Brain pericyte (primary cell): ENCODE data around the gene FARS2.

Experiments used
- DNase-seq: peaks from one replicate; pipeline ENCODE4 v3.0.0-alpha.2; 2012; ENCODE audit warnings: low read depth, low spot score

The FARS2 gene

DNA sequence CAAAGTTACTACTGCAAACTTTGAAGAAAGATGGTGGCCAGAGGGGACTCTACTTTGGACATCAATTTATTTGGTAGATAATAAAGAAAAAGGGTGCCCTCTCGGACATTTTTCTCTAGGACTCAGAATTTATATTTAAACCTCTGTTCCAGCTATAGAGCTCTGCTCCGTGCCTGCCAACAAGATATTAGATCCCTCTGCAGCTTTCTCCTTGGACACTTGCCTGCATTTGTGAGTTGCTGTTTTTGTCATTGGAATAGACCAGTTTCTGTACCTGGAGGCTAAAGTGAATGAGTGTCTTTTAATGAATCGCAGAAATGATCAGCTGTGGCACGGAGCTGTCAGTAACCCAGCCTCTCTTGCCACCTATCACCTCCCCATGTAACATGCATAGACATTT lies 491.9 kb downstream of the FARS2 start:
- no peak for DNase-seq

DNA sequence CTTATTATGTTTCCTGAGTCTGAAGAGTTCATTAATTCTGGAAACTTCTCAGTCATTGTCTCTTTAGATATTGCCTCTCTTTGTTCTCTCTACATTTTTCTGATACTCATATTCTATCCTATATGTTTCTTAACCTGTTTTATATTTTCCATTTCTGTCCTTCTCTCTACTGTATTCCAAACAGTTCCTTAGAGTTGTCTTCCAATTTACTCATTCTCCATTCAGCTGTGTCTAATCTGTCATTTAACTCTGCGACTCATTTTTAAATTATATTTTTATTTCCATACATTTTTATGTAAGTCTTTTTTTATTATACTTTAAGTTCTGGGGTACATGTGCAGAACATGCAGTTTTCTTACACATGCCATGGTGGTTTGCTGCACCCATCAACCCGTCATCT lies 493.6 kb downstream of the FARS2 start:
- no peak for DNase-seq

DNA sequence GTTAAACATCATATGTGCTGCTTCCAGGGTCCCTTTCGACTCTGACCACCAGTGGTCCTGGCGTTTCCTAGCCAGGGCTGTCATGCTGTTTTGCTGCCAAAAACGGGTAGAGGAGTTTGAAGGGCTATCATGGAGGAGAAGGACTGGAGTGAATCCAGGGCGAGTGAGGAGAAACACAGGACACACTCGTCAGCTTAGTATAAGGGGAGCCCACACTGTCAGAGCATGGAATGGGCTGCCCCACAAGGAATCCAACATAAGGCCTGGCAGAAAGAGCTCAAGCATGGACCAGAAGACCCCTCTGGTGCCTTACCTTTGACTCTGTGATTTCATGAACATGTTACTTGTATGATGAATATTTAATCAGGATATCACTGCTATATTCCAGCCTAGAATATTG lies 498.3 kb downstream of the FARS2 start:
- no peak for DNase-seq

DNA sequence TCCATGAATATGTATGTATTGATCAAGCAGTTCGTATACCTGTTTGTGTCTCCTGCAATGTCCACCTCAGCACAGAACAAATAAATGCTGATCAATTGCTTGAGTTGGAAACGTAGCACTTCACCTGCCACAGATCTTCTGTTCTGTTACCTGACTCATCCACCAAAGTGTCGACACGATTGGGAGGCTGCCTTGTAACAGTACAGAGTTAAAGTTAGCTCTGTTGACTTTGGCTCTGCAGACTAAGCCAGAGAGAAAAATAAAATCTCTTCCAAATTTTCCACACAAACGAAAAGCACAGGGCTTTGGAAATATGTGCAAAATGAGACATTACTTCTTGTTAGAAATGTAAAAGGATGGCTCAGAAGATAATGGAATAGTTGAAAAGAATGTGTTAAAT lies 500.1 kb downstream of the FARS2 start:
- DNase-seq: no peak

DNA sequence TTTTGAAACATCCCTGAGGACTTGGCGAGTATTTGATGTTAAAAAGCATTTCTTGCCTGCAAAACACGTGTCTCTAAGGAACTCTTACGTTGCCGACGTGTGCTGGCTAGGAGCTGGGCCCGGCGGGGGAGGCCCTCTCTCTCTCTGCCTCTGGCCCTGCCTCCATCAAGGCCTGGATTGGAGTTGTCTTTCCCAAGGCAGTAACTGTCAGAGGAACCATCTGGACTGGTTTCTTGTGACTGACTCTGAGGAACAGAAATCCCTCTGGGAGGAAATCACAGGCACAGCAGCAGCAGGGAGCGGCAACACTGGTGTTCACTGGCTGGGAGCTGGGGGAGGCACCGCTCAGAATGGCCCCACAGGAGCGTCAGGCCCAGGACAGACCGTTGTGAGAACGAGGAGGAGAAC lies 501.3 kb downstream of the FARS2 start:
- DNase-seq: no peak

DNA sequence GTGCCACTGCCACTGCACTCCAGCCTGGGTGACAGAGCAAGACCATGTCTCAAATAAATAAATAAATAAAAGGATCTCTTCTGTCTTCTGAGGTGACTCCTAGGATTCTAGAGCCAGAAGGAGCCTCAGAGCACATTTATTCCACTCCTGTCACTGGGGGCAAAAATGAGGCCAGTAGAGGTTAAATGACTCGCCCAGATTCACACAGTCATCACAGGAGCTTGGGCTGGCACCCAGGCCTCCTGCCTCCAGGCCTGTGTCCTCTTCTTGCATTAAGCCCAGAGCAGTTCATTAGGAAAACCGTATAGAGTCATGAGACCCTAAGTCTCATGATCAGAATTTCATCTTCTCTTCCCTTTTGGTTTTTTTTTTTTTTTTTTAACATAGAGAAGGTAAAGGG lies 502.1 kb downstream of the FARS2 start:
- no peak for DNase-seq

DNA sequence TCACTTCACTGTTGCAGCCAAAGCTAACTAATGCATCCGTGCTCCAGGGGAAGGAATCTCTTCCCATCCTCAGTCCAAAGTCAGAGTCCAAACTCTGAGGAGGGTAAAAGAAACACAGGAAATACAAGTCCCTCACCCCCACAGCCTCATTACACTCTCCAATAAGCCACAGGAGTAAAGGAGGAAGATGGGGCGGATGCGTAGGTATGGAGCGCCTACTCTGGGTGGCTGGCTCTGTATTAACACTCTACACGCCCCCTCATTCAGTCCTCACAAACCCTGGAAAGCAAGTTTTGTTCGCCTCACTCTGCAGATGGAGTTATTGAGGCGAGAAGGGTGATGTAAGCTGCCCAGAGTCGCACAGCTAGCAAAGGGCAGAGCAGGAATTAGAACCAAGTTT lies 502.6 kb downstream of the FARS2 start:
- no peak for DNase-seq

- no peak for DNase-seq
Measured at GRCh38 chr6:5764401-5764955, 503.2 kb downstream of the FARS2 start.

DNA sequence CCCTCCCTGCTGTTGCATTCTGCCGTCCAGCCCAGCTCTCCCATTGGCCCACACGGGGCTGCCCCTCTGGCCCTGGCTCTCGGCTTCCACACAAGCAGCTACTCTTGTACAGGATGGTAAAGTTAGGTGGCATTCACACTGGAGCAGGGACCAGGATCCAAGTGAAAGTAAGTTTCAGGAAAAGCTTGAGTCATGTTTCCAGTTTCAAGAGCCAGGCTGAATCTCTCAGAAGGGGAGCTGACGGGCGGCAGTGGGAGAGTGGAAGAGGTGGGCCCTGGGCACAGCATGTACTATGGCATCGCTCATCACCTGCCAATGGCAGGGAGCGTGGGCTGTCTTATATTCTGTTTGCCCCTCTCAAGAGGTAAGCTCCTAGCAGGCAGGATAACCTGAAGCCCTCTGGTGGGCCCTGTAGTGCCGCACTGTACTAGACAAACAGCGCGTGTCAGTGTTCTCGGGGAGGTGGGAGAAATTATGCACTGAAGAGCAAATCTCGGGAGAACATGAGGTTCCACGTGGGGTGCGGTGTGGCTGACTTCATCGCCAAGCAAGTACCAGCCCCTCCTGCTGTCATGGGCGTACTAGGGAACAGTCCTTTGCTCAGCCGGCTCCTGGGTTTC lies 503.9 kb downstream of the FARS2 start:
- DNase-seq: no peak

- no peak for DNase-seq
Measured at GRCh38 chr6:5766260-5766659, 504.9 kb downstream of the FARS2 start.

GRCh38 chr6:5767471-5767870 lies 506.2 kb downstream of the FARS2 start:
- DNase-seq: no peak

DNA sequence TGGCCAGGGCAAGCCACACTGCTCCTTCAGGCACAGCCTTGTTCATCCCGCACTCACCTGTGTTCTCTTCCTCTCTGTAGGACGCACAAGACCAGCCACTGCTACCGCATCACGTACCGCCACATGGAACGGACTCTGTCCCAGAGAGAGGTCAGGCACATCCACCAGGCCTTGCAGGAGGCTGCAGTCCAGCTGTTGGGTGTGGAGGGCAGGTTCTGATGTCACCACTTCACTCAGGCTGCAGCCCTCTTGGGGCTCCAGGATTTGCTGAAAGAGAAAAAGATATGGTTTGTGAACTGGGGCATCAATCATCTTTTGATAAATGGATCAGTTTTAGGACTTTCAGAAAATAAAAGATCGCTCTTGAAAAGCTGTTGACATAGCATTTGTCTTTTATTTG lies 509.9 kb downstream of the FARS2 start:
- DNase-seq: no peak

- no peak for DNase-seq
Measured at GRCh38 chr6:5771759-5772390, 510.6 kb downstream of the FARS2 start.

- no peak for DNase-seq
Measured at GRCh38 chr6:5772408-5773120, 511.3 kb downstream of the FARS2 start.

- DNase-seq: no peak
Measured at GRCh38 chr6:5776104-5776503, 514.8 kb downstream of the FARS2 start.

- DNase-seq: no peak
Measured at GRCh38 chr6:5776706-5777390, 515.5 kb downstream of the FARS2 start.

DNA sequence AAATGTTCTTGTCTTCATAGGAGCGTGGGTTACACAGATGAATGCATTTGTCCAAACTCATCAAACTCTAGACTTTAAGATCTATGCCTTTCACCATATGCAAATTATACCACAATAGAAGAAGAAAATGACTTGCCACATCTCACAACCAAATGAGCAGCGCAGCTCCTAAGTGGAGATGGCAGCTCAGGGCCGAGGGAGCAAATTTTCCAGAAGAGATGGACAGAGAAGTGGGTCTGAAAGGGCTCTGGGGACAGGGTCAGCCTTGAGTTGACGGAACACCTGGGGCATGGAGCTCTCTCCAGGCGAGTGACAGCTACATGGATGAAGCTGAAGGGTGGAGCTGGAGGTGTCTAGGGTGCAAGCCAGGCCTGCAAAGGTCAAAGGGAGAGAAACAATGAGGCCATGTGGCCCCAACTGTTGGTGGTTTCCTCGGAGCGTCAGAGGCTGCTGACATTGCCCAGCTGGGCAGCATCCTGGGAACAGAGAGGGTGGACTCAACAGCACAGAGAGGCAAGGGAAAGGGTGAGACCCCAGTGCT lies 517.1 kb downstream of the FARS2 start:
- no peak for DNase-seq

DNA sequence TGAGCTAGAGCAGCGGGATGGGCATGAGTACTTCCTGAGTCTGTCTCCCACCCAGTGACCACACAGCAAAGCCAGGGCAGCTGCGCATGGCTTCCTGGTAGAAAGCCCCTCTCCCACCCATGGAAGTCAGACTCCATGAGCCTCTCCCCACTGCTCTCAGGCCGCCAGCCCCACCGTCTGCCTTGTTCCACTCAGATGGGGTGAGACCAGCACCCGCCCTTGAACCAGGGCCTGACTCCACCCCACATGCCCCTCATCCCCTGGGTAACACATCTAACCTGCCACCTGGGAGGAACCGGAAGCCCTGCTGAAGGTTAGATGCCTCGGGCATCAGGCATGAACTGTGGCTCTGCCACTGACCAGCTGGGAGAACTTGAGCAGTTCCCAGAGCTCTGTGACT lies 517.6 kb downstream of the FARS2 start:
- no peak for DNase-seq

GRCh38 chr6:5781019-5781418 lies 519.7 kb downstream of the FARS2 start:
- no peak for DNase-seq

DNA sequence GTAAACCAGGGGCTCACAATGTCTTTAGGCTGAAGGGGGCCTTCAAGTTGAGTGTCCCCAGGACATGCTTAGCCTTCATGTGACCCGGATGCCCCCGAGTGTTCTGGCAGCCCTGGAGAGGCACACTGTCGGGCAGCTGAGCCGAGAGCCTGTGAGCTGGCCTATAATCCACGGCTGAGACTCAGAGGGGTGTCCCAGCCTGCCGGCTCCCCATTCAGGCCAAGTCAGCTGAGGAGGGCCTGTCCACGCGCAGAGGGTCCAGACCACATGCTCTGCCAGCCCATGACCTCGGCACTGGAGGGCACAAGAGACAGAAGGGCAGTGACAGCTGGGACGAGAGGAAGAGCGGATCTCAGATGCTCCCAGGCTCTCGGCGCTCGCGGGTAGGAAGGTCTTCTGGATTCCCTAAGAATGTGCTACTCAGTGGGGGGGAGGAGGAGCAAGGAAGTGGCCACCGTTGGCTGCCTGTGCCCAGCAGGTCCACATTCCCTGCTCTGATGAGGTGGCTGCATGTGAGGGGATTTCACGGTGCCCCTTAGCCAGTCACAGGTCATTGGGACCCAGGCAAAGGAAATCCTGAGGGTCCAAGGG lies 520.7 kb downstream of the FARS2 start:
- DNase-seq: no peak

DNA sequence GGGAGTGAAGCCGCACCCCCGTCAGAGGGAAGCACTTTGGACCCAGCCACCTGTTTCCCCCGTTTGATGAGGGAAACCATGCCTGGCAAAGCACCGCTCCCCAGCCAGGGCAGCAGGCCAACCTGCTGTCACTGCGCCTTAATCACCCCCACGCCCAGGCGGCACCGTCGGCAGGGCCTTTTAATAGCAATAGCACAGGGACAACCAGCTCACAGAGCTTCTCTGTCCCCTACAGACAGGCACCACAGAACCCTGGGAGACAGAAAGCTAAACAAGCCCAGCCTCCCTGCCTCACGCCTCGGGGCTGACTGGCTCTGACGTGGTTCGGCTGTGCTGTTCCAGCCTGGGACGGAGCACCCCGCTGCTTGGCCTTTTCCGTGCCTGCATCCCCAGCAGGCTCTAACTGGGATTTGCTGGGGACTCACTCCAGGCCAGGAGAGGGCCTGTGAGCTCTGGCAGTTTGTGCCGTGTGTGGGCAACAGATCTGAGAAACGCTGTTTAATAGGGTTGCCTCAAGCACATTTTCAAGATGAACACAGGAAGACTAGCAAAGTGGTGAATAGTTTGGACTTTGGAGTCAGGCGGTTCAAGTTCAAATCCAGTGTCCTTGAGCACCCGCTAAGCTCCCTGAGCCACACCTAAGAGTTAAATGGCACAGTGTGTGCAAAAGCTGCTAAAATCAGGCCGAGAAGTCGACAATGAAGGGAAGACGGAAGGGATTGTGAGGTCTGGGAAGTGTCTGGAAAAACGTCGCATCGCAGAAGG lies 521.7 kb downstream of the FARS2 start:
- no peak for DNase-seq
